ENCODE measurements around the gene CCDC30.

DNA sequence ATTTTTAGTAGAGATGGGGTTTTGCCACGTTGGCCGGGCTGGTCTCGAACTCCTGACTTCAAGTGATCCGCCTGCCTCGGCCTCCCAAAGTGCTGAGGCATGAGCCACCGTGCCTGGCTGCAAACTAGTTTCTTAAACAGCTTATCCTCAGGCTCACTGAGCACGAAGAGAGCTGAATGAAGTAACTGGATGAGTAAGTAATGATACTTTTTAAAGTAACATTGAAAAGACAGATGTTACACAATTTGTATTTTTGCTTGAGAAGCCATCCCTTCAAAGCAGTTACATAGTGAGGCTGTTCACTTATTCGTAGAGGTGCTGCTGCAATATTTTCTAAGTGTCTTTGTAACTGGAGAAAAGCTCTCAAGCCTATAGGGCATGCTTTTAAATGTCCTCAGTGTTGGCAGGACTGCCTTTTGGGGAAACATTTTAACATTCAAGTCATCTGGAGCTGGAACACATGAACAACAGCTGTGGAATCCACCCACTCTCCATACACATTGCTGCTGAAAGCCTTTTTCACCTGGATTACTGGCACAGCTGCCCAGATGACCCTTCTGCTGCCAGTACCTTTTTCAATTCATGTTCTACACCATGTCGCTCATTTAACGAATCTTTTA, 216.4 kb downstream of the CCDC30 start:
- TF ChIP-seq, protein P1, sequence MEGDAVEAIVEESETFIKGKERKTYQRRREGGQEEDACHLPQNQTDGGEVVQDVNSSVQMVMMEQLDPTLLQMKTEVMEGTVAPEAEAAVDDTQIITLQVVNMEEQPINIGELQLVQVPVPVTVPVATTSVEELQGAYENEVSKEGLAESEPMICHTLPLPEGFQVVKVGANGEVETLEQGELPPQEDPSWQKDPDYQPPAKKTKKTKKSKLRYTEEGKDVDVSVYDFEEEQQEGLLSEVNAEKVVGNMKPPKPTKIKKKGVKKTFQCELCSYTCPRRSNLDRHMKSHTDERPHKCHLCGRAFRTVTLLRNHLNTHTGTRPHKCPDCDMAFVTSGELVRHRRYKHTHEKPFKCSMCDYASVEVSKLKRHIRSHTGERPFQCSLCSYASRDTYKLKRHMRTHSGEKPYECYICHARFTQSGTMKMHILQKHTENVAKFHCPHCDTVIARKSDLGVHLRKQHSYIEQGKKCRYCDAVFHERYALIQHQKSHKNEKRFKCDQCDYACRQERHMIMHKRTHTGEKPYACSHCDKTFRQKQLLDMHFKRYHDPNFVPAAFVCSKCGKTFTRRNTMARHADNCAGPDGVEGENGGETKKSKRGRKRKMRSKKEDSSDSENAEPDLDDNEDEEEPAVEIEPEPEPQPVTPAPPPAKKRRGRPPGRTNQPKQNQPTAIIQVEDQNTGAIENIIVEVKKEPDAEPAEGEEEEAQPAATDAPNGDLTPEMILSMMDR (optimal IDR thresholded peaks at IDR 0.05 in 1 of 3, IDR thresholded peaks at IDR 0.05 in 1 of 3, conservative IDR thresholded peaks at IDR 0.05 in 1 of 3; ENCODE audit: extremely low read depth in 1 of 3, insufficient read depth in 2 of 3, low read length in 3 of 3) = no peak
- no peak for TF ChIP-seq EZH2 (IDR thresholded peaks at IDR 0.05; ENCODE audit: low read length)

Measured in keratinocyte (primary cell).